Activated CD4-positive, alpha-beta T cell treated with anti-CD3 and anti-CD28 coated beads, Interleukin-2, amount 50 U/mL, for 48 hours (primary cell): ENCODE data around the gene IFI27L2.
"Not testable (repeated sequence)": the region's sequence is repeated elsewhere in the genome, so short reads cannot be mapped to it uniquely, and the experiment has no call there.

ENCODE experiments used
- DNase-seq, 2 experiments: peaks; one replicate each; pipeline ENCODE4 v3.0.0-alpha.2; 2020

The IFI27L2 gene

GRCh38 chr14:94129111-94129757, at the start of gene IFI27L2:
Gene IFI27L2 (minus strand): TSS chr14:94129604. CDS start chr14:94129564, 40 bp downstream.
- peak; percentile 74 to 75 for DNase-seq

GRCh38 chr14:94177806-94178205, 48.4 kb upstream of the IFI27L2 start:
- no peak for DNase-seq

GRCh38 chr14:94176808-94177207, 47.4 kb upstream of the IFI27L2 start:
- DNase-seq, result no peak

GRCh38 chr14:94175747-94176146, 46.3 kb upstream of the IFI27L2 start:
- no peak for DNase-seq

- DNase-seq, result peak in 1 of 2 experiments; percentile 31
These were observed 45.8 kb upstream of the IFI27L2 start for GRCh38 chr14:94175011-94175745.

- DNase-seq, result no peak
These were observed 45.2 kb upstream of the IFI27L2 start for GRCh38 chr14:94174604-94175010.

GRCh38 chr14:94173885-94174603, 44.6 kb upstream of the IFI27L2 start, which contains the start of gene PPP4R4:
Gene PPP4R4 (plus strand): TSS chr14:94174322. CDS start chr14:94174466, 144 bp downstream.
- peak; percentile 87 to 89 for DNase-seq

GRCh38 chr14:94173471-94173884, 44.1 kb upstream of the IFI27L2 start:
- DNase-seq, result peak in 1 of 2 experiments; percentile 29

- no peak for DNase-seq
These were observed 43.1 kb upstream of the IFI27L2 start for GRCh38 chr14:94172545-94172944.

GRCh38 chr14:94171208-94171607, 41.8 kb upstream of the IFI27L2 start:
- no peak for DNase-seq

GRCh38 chr14:94170136-94170535, 40.7 kb upstream of the IFI27L2 start:
- no peak for DNase-seq

GRCh38 chr14:94165744-94166143, 36.3 kb upstream of the IFI27L2 start:
- no peak for DNase-seq

GRCh38 chr14:94164685-94165431, 35.5 kb upstream of the IFI27L2 start:
- DNase-seq, result peak; percentile 50 to 61

- peak in 1 of 2 experiments; percentile 24 for DNase-seq
These were observed 34.4 kb upstream of the IFI27L2 start for GRCh38 chr14:94163796-94164195.

- no peak for DNase-seq
These were observed 33.1 kb upstream of the IFI27L2 start for GRCh38 chr14:94162466-94162865.

- DNase-seq, result no peak
These were observed 32.6 kb upstream of the IFI27L2 start for GRCh38 chr14:94161981-94162380.

- no peak for DNase-seq
These were observed 31.7 kb upstream of the IFI27L2 start for GRCh38 chr14:94161058-94161457.

GRCh38 chr14:94158239-94158883, 29.0 kb upstream of the IFI27L2 start:
- DNase-seq, result no peak

- no peak for DNase-seq
These were observed 27.8 kb upstream of the IFI27L2 start for GRCh38 chr14:94157197-94157596.

- DNase-seq, result not testable (repeated sequence)
These were observed 26.7 kb upstream of the IFI27L2 start for GRCh38 chr14:94156143-94156542.

GRCh38 chr14:94153750-94154342, 24.4 kb upstream of the IFI27L2 start:
- no peak for DNase-seq

- no peak for DNase-seq
These were observed 23.3 kb upstream of the IFI27L2 start for GRCh38 chr14:94152676-94153075.
